Measurements from ENCODE around the gene FXR2. TPM values are rescaled to one million over a fixed set of nuclear protein-coding genes. Genes with fewer than 3 reads are reported as not detected.

Gene FXR2
- total RNA-seq, 1 experiment from 2014 or later: 61.5 TPM

- H3F3A ChIP-seq (ENCODE audit: insufficient read depth, low read depth): peaks cover 55% of the 10 kb centered on the region
- peaks cover 34% of the 10 kb centered on the region for H3K79me2 ChIP-seq (ENCODE audit: low read depth)
- H3K4me1 ChIP-seq (replicated peaks; ENCODE audit: insufficient read depth): peaks cover 39% of the 10 kb centered on the region
- H3K27me3 ChIP-seq (ENCODE audit: insufficient read depth, low read depth): no peaks in the 10 kb centered on the region
- peak overlapping the region; percentile 21; the same call in 1 of the 2 replicates for H3K4me3 ChIP-seq
- peak; percentile 64 to 68 for DNase-seq
- peak overlapping the region; percentile 91 for H3K4me2 ChIP-seq
- ChIA-PET POLR2A (ENCODE audit: unreplicated experiment) (interaction anchor here (0.6 to 1.4 kb wide), 4 partner anchors 24 to 567 kb away, joined by 3 to 18 read pairs (median 5); partner anchors contain the start of genes FXR2, SAT2 and TP53), CTCF (interaction anchor here (0.6 to 0.9 kb wide), 2 partner anchors 16 to 97 kb away, joined by 3 to 13 read pairs; no protein-coding TSS in a partner anchor)
- H3K9me3 ChIP-seq (ENCODE audit: insufficient read depth, low read depth): no peaks in the 10 kb centered on the region
- intact Hi-C loops (cut with micrococcal nuclease; ENCODE audit: unreplicated experiment): loop anchor here (1.0 to 2.0 kb wide), 2 partner anchors 25 to 310 kb away; partner anchors contain the start of gene SLC2A4
- TF ChIP-seq CTCF (conservative IDR thresholded peaks at IDR 0.05) (no peak), EZH2 (IDR thresholded peaks at IDR 0.05; ENCODE audit: low read depth) (no peak)
- BruUV-seq (replicated peaks): TSS peak; percentile 16
- no peaks in the 10 kb centered on the region; the same call in 1 of the 2 replicates for H4K20me1 ChIP-seq (ENCODE audit: insufficient read depth)
- peak overlapping the region; percentile 97 for H3K27ac ChIP-seq
- no peak overlapping the region for H2AFZ ChIP-seq
- H3K36me3 ChIP-seq (ENCODE audit: low read depth): 0 out of 2 replicates have a peak, but pooled peaks cover 6% of the 10 kb centered on the region
- no peaks in the 10 kb centered on the region for H3K9me2 ChIP-seq (ENCODE audit: insufficient read depth)
These were observed 24.0 kb downstream of the FXR2 start for GRCh38 chr17:7590743-7591142.

GRCh38 chr17:7589891-7590691, 24.6 kb downstream of the FXR2 start, which contains the start of gene SOX15:
Gene SOX15, minus strand, starts transcription at chr17:7590094. Its CDS starts 418 bp downstream, at chr17:7589676.
- TF ChIP-seq EZH2 (IDR thresholded peaks at IDR 0.05; ENCODE audit: low read depth) (no peak), CTCF (conservative IDR thresholded peaks at IDR 0.05) (no peak)
- intact Hi-C loops (cut with micrococcal nuclease; ENCODE audit: unreplicated experiment): loop anchor here (1.0 to 10.0 kb wide), 9 partner anchors 25 to 545 kb away; partner anchors contain the start of genes CHD3, CYB5D1, KCTD11 and NAA38
- Histone ChIP-seq H3K27me3 (ENCODE audit: insufficient read depth, low read depth) (no peaks in the 10 kb centered on the region), H3K4me2 (peak within 1 kb of the TSS; percentile 91), H3K9me2 (ENCODE audit: insufficient read depth) (no peaks in the 10 kb centered on the region), H2AFZ (peak within 1 kb of the TSS; percentile 60; the same call in 1 of the 2 replicates), H3K9me3 (ENCODE audit: insufficient read depth, low read depth) (no peaks in the 10 kb centered on the region), H3K79me2 (ENCODE audit: low read depth) (peaks cover 40% of the 10 kb centered on the region), H3K36me3 (ENCODE audit: low read depth) (no peaks in the 10 kb centered on the region), H3K4me3 (peak within 1 kb of the TSS; percentile 83), H3F3A (ENCODE audit: insufficient read depth, low read depth) (peaks cover 55% of the 10 kb centered on the region), H3K27ac (peak within 1 kb of the TSS; percentile 97), H3K4me1 (replicated peaks; ENCODE audit: insufficient read depth) (peaks cover 39% of the 10 kb centered on the region), H4K20me1 (ENCODE audit: insufficient read depth) (no peaks in the 10 kb centered on the region; the same call in 1 of the 2 replicates)
- no TSS peak for BruUV-seq (replicated peaks)
- DNase-seq: peak; percentile 83 to 88
- CTCF ChIA-PET: interaction anchor here (0.6 to 1.4 kb wide), 14 partner anchors 11 to 450 kb away, joined by 3 to 13 read pairs (median 4); partner anchors contain the start of genes CD68, TMEM256, TP53 and WRAP53
- POLR2A ChIA-PET (ENCODE audit: unreplicated experiment): interaction anchor here (0.5 to 1.4 kb wide), 9 partner anchors 11 to 793 kb away, joined by 3 to 18 read pairs (median 5); partner anchors contain the start of genes CD68, CHRNB1, FXR2 and SAT2

All from PC-9 (cell line).